Activated CD4-positive, alpha-beta T cell treated with anti-CD3 and anti-CD28 coated beads, Interleukin-2, Interleukin-4, amounts not matched to agents 100 ng/mL and 50 ng/mL, durations not matched to agents 16 hours and 8 hours (primary cell): ENCODE results near the gene FLG.
"Not testable (repeated sequence)": the region's sequence is repeated elsewhere in the genome, so short reads cannot be mapped to it uniquely, and the experiment has no call there.

ENCODE experiments used
- DNase-seq: peaks from one replicate; pipeline ENCODE4 v3.0.0-alpha.2; 2020; ENCODE audit warnings: low spot score

FLG gene

GRCh38 chr1:152325111-152325510, at the start of gene FLG:
TSS of gene FLG (minus strand) at chr1:152325239. CDS start at chr1:152315456, 9,783 bp downstream.
- no peak for DNase-seq

GRCh38 chr1:152374451-152374850, 49.4 kb upstream of the FLG start:
- DNase-seq: no peak

- DNase-seq: no peak
Measured at GRCh38 chr1:152372672-152373071, 47.6 kb upstream of the FLG start.

- no peak for DNase-seq
Measured at GRCh38 chr1:152367436-152367835, 42.4 kb upstream of the FLG start.

GRCh38 chr1:152359906-152360305, 34.9 kb upstream of the FLG start, which contains the start of gene FLG2:
TSS of gene FLG2 (minus strand) at chr1:152360006. CDS start at chr1:152358884, 1,122 bp downstream.
- DNase-seq: no peak

- DNase-seq: no peak
Measured at GRCh38 chr1:152356736-152357135, 31.7 kb upstream of the FLG start.

GRCh38 chr1:152349611-152350010, 24.6 kb upstream of the FLG start:
- DNase-seq: no peak

- peak; percentile 2 for DNase-seq
Measured at GRCh38 chr1:152348447-152348846, 23.4 kb upstream of the FLG start.

- peak; percentile 75 for DNase-seq
Measured at GRCh38 chr1:152347116-152347728, 22.2 kb upstream of the FLG start.

GRCh38 chr1:152344438-152344837, 19.4 kb upstream of the FLG start:
- no peak for DNase-seq

- DNase-seq: no peak
Measured at GRCh38 chr1:152343006-152343405, 18.0 kb upstream of the FLG start.

GRCh38 chr1:152335399-152335798, 10.4 kb upstream of the FLG start:
- no peak for DNase-seq

- DNase-seq: no peak
Measured at GRCh38 chr1:152328801-152329391, 3.9 kb upstream of the FLG start.

GRCh38 chr1:152313970-152314369, 11.1 kb downstream of the FLG start:
- no peak for DNase-seq

- no peak for DNase-seq
Measured at GRCh38 chr1:152313319-152313801, 11.7 kb downstream of the FLG start.

- not testable (repeated sequence) for DNase-seq
Measured at GRCh38 chr1:152312169-152312568, 12.9 kb downstream of the FLG start.

GRCh38 chr1:152309955-152310354, 15.1 kb downstream of the FLG start:
- DNase-seq: no peak

- not testable (repeated sequence) for DNase-seq
Measured at GRCh38 chr1:152309320-152309901, 15.6 kb downstream of the FLG start.

- DNase-seq: not testable (repeated sequence)
Measured at GRCh38 chr1:152308758-152309157, 16.3 kb downstream of the FLG start.

- DNase-seq: not testable (repeated sequence)
Measured at GRCh38 chr1:152307970-152308369, 17.1 kb downstream of the FLG start.

- DNase-seq: not testable (repeated sequence)
Measured at GRCh38 chr1:152306123-152306522, 18.9 kb downstream of the FLG start.

GRCh38 chr1:152304773-152305172, 20.3 kb downstream of the FLG start:
- DNase-seq: not testable (repeated sequence)

GRCh38 chr1:152303139-152303872, 21.7 kb downstream of the FLG start:
- not testable (repeated sequence) for DNase-seq
